SU-DHL-6 (cell line): ENCODE data around the gene HELZ.

Experiments
- H2AFZ ChIP-seq: fragments of 200-600 bp; sonication (generic); 2 replicates; pipeline ENCODE4 v1.6.1; 2014; ENCODE audit warnings: low read depth, mild to moderate bottlenecking, moderate library complexity, mixed read lengths, antibody characterized with exemption, low read length; ENCODE audit not compliant: severe bottlenecking
- H3F3A ChIP-seq: fragments of 200-600 bp; shearing (Covaris generic); 2 replicates; pipeline ENCODE4 v1.6.0; 2016; ENCODE audit warnings: antibody characterized with exemption, mild to moderate bottlenecking; ENCODE audit not compliant: insufficient read depth
- H3K27ac ChIP-seq: fragments of 200-600 bp; sonication (generic); 2 replicates; pipeline ENCODE4 v1.5.1; 2016; ENCODE audit warnings: low read depth, mild to moderate bottlenecking, low read length, moderate library complexity, mixed read lengths
- H3K27me3 ChIP-seq: fragments of 200-600 bp; sonication (generic), shearing (Covaris generic); 2 replicates; pipeline ENCODE4 v1.6.0; 2014; ENCODE audit warnings: mild to moderate bottlenecking, low read length
- H3K36me3 ChIP-seq: fragments of 200-600 bp; sonication (generic); 2 replicates; pipeline ENCODE4 v1.6.1; 2014; ENCODE audit warnings: mild to moderate bottlenecking, low read length, mixed read lengths
- H3K4me2 ChIP-seq: fragments of 300-600, 200-600 bp; shearing (Covaris generic), sonication (generic); 2 replicates; pipeline ENCODE4 v1.6.0; 2014; ENCODE audit warnings: low read length, low read depth, mild to moderate bottlenecking; ENCODE audit not compliant: poor library complexity, severe bottlenecking
- H3K4me3 ChIP-seq: fragments of 200-600 bp; sonication (generic); 2 replicates; pipeline ENCODE4 v1.5.1; 2014; ENCODE audit warnings: antibody characterized with exemption, low read length, mild to moderate bottlenecking, mixed read lengths; ENCODE audit not compliant: insufficient read depth, poor library complexity, severe bottlenecking
- H3K79me2 ChIP-seq: fragments of 200-600 bp; sonication (generic); 2 replicates; pipeline ENCODE4 v1.6.1; 2014; ENCODE audit warnings: mild to moderate bottlenecking, low read length, moderate library complexity; ENCODE audit not compliant: insufficient read depth
- H3K9ac ChIP-seq: fragments of 200-600 bp; sonication (generic); 2 replicates; pipeline ENCODE4 v1.7.0; 2014; ENCODE audit warnings: mild to moderate bottlenecking, low read length
- H3K9me2 ChIP-seq: fragments of 200-600 bp; sonication (generic); replicated peaks from 2 replicates; pipeline ENCODE4 v1.6.1; 2014; ENCODE audit warnings: low read length; ENCODE audit not compliant: insufficient read depth
- H3K9me3 ChIP-seq: fragments of 200-600 bp; sonication (generic); 2 replicates; pipeline ENCODE4 v1.6.1; 2014; ENCODE audit warnings: low read length, mixed read lengths; ENCODE audit not compliant: insufficient read depth
- H4K20me1 ChIP-seq: fragments of 200-600 bp; sonication (generic); 2 replicates; pipeline ENCODE4 v1.6.1; 2014; ENCODE audit warnings: low read depth, mild to moderate bottlenecking, antibody characterized with exemption, low read length, moderate library complexity, mixed read lengths
- CTCF ChIP-seq: fragments of 200-600 bp; sonication (generic); IDR thresholded peaks from one replicate; pipeline ENCODE4 v1.5.1; 2017; ENCODE audit warnings: antibody characterized with exemption, mild to moderate bottlenecking, low read length, moderate library complexity; ENCODE audit not compliant: insufficient read depth, poor library complexity, severe bottlenecking
- EZH2phosphoT487 ChIP-seq: fragments of 200-600 bp; sonication (generic), shearing (Covaris generic); conservative IDR thresholded peaks from 2 replicates; pipeline ENCODE4 v1.6.1; 2018; ENCODE audit warnings: mild to moderate bottlenecking, antibody characterized with exemption, low read length, moderate library complexity, mixed read lengths

The HELZ gene

GRCh38 chr17:67265436-67266019 is 20.5 kb upstream of the HELZ start:
- no peak overlapping the region for H3K27ac ChIP-seq
- no peaks in the 10 kb centered on the region for H4K20me1 ChIP-seq
- TF ChIP-seq CTCF (no peak), EZH2phosphoT487 (no peak)
- H3K9me3 ChIP-seq, result no peaks in the 10 kb centered on the region
- H3K4me3 ChIP-seq, result no peak overlapping the region
- H3K36me3 ChIP-seq, result no peaks in the 10 kb centered on the region
- no peaks in the 10 kb centered on the region for H3K79me2 ChIP-seq
- H3K4me2 ChIP-seq, result no peak overlapping the region
- no peak overlapping the region for H2AFZ ChIP-seq
- H3F3A ChIP-seq, result no peaks in the 10 kb centered on the region
- H3K27me3 ChIP-seq, result no peaks in the 10 kb centered on the region
- no peak overlapping the region for H3K9ac ChIP-seq
- no peaks in the 10 kb centered on the region for H3K9me2 ChIP-seq

DNA sequence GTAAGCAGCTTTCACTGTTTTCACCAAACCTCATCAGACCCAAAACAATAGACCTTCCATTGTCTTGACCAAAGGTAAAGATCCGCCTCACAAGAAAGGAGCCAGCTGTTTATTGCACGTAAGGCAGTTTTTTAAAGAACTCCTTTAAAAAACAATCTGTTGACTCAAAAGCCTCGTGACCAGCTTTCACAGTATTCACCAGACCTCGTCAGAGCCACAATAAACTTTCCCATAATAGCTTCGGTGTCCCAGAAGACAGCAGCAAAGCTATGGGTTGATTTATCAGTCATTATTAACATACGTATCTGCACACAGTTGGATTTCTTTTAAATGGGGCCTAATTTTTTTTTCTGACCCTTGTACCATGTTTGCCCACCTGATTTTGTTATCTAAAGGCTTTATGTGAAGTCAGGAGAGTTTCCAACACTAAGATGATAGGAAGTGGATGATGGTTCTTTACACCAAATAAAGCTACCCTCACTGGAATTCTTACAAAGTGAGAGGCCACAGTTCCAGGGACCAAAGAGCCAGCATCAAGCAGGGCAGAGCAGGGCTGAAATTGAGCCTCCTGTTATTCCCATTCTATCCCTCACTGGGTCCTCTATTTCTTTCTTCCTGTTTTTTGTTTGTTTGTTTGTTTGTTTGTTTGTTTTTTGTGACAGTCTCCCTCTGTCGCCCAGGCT is 17.6 kb upstream of the HELZ start:
- Histone ChIP-seq H3K4me3 (no peak overlapping the region), H3K9me2 (no peaks in the 10 kb centered on the region), H3K9ac (no peak overlapping the region), H3K27ac (no peak overlapping the region), H3K79me2 (no peaks in the 10 kb centered on the region), H3F3A (no peaks in the 10 kb centered on the region), H3K4me2 (no peak overlapping the region), H3K27me3 (no peaks in the 10 kb centered on the region), H4K20me1 (no peaks in the 10 kb centered on the region), H2AFZ (no peak overlapping the region), H3K9me3 (no peaks in the 10 kb centered on the region), H3K36me3 (no peaks in the 10 kb centered on the region)
- no peak for TF ChIP-seq EZH2phosphoT487
- no peak for TF ChIP-seq CTCF

DNA sequence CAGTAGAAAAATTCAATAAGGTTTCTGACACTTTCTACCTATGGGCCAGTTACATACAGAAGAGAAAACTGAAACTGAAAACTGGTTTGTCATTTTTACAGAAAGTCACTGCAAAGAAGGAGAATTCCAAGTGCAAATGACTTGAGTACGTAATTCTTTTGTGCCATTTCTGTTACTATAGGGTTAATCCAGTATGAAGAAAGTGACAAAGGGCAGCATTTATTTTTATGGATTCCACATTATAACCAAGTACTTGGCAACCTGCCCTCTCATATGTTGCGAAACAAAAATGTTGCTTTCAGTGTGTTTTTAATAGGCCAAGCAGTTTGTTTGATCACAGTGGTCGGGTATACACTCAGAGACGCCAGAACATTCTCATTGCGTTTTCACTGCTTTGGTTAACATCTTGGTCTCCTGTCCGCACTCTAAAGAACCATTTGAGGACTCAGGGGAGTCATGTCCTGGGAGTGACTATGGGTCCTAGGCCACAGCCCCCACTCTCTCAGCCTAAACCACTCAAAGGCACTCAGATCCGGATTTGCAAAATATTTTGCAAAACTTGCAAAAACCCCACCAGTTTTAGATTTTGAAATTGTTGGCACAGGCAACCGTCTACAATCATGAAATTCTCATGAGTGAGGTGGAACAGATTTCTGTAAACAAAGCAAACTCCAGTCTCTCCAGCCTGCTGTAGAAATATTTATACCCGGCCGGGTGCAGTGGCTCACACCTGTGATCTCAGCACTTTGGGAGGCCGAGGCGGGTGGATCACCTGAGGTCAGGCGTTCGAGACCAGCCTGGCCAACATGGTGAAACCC is 15.4 kb upstream of the HELZ start:
- TF ChIP-seq EZH2phosphoT487 (no peak), CTCF (no peak)
- no peaks in the 10 kb centered on the region for H3K9me2 ChIP-seq
- H3K9ac ChIP-seq, result no peak overlapping the region
- no peaks in the 10 kb centered on the region for H3F3A ChIP-seq
- no peaks in the 10 kb centered on the region for H3K27me3 ChIP-seq
- no peak overlapping the region for H3K27ac ChIP-seq
- H3K9me3 ChIP-seq, result no peaks in the 10 kb centered on the region
- no peaks in the 10 kb centered on the region for H4K20me1 ChIP-seq
- no peaks in the 10 kb centered on the region for H3K36me3 ChIP-seq
- H3K79me2 ChIP-seq, result no peaks in the 10 kb centered on the region
- no peak overlapping the region for H3K4me2 ChIP-seq
- no peak overlapping the region for H3K4me3 ChIP-seq
- H2AFZ ChIP-seq, result no peak overlapping the region
